ENCODE results near the gene TYMP. TPM values are rescaled to one million over a fixed set of nuclear protein-coding genes. Genes with fewer than 3 reads are reported as not detected.
A peak's percentile ranks its signal among the peaks of the same experiment; 100 is the strongest.

The TYMP gene
- polyA plus RNA-seq, 6 donors from 2014 or later = 10.5 to 41.3 (median 18.0) TPM

DNA sequence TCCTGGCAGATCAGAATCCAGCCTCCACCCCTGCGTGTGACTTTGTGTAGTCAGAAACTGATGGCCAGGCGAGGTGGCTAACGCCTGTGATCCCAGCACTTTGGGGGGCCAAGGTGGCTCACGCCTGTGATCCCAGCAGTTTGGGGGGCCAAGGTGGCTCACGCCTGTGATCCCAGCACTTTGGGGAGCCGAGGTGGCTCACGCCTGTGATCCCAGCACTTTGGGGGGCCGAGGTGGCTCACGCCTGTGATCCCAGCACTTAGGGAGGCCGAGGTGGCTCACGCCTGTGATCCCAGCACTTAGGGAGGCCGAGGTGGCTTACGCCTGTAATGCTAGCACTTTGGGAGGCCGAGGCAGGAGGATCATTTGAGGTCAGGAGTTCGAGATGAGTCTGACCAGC is 16.6 kb downstream of the TYMP start:
- no peak overlapping the region for H3K4me3 Mint-ChIP-seq
- no peak overlapping the region for H3K27ac Mint-ChIP-seq

DNA sequence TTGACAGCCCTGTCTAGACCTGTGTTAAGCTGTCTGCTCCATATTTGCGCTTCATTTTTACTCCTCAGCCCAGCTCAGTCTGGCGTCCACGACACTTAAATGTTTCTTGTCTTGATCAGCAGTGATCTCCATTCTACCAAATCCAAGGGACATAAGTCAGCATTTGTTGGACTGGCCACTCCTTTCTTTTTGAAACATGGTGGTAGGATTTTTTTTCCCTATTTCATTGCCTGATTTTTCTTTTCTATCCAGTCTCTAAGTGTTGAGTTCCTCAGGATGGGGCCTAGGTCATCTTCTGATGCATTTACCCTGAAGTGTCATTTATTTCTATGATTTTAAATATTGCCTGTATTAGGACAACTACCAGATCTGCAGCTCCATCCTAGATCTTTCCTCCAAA is 20.9 kb downstream of the TYMP start:
- Mint-ChIP-seq H3K9me3 (no peaks in the 10 kb centered on the region), H3K27ac (peak overlapping the region; percentile 94 to 99 (median 98)), H3K4me3 (peak overlapping the region; percentile 91 to 98 (median 96)), H3K27me3 (no peaks in the 10 kb centered on the region), H3K4me1 (peaks cover 18 to 26% (median 23%) of the 10 kb centered on the region in 3 donors), H3K36me3 (no peaks in the 10 kb centered on the region)
- DNase-seq (no peak), ATAC-seq (ENCODE audit: low read depth in 2 of 2) (no peak)

More for the DNA sequence above, 16.6 kb downstream of the TYMP start:
- no peaks in the 10 kb centered on the region for H3K9me3 Mint-ChIP-seq
- no peak for DNase-seq
- H3K4me1 Mint-ChIP-seq = peaks cover 28 to 35% (median 31%) of the 10 kb centered on the region in 3 donors
- no peak for ATAC-seq (ENCODE audit: low read depth in 2 of 2)
- peaks cover 0 to 5% of the 10 kb centered on the region in 2 donors for H3K36me3 Mint-ChIP-seq
- H3K27me3 Mint-ChIP-seq = no peaks in the 10 kb centered on the region

DNA sequence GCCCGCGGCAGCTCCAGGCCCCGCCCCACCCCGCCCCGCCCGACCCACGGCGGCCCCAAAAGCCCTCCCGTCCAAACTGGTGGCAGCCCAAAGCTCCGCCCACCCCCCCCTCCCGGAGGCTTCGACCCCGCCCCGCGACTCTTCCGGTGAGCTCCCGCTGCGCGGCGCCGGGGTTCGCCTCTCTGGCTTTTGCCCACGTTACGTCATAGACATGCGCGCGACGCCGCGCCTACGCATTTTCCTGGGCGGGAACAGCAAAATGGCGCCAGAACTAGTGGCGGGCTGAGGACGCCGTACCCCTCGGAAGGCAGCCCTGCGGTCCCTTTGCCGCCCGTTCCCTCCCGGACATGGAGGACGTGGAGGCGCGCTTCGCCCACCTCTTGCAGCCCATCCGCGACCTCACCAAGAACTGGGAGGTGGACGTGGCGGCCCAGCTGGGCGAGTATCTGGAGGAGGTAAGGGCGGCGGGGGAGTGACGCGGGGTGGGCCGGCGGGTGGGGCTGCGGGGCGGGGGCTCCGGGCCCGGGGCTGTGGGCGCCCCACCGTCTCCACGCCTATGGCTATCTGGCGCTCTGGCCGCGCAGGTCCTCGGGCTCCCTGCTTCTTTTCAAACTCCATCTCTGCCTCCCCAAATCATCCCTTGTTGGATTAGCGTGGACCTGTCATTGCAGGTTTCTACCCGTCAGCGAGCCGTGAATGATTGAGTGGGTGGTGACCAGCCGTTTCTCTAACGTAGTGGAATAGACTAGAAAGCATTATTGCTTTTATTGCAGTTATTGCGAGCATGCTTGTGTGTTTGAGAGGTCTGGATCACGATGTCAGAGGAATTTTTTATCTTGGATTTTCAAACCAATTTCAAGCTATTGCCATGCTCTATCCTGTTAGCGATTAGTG is 21.6 kb downstream of the TYMP start, which contains the start of gene NCAPH2:
TSS of gene NCAPH2 (plus strand) at position 234 of the 894 bp plus-strand sequence. CDS start at position 348, 114 bp downstream.
- peak within 1 kb of the TSS; percentile 95 to 99 (median 99) for H3K27ac Mint-ChIP-seq
- H3K4me1 Mint-ChIP-seq = peaks cover 18 to 24% (median 20%) of the 10 kb centered on the region in 3 donors
- ATAC-seq (ENCODE audit: low read depth in 2 of 2) (peak; percentile 66 to 71), DNase-seq (peak; percentile 97)
- H3K9me3 Mint-ChIP-seq = no peaks in the 10 kb centered on the region
- H3K27me3 Mint-ChIP-seq = no peaks in the 10 kb centered on the region
- H3K36me3 Mint-ChIP-seq = no peaks in the 10 kb centered on the region
- peak within 1 kb of the TSS; percentile 95 to 98 (median 96) for H3K4me3 Mint-ChIP-seq

DNA sequence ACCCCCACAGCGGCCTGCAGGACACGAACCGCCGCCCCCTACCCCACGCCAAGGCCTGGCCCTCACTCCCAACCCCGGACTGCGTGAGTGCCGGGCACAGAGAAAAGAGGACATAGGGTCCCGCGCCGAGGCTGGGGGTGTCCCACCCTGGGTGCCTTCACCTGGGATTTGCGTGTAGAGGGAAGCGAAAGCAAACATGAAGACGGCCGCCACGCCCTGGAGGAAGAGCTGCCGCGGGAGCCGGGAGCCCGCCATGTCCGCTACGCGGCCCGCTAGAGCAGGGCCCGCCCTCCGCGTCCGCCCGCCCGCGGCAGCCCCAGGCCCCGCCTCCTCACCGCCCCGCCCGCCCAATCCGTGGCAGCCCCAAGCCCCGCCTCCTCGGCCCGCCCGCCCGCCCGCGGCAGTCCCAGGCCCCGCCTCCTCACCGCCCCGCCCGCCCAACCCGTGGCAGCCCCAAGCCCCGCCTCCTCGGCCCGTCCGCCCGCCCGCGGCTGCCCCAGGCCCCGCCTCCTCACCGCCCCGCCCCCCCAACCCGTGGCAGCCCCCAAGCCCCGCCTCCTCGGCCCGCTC is 22.3 kb downstream of the TYMP start, which contains the start of gene LMF2:
TSS of gene LMF2 (minus strand) at position 282 of the 570 bp plus-strand sequence. CDS start at position 255, 27 bp downstream.
- Mint-ChIP-seq H3K9me3 (no peaks in the 10 kb centered on the region), H3K4me3 (peak within 1 kb of the TSS; percentile 95 to 98 (median 96)), H3K27ac (peak within 1 kb of the TSS; percentile 95 to 99 (median 99)), H3K4me1 (peaks cover 18 to 24% (median 20%) of the 10 kb centered on the region in 3 donors), H3K36me3 (no peaks in the 10 kb centered on the region), H3K27me3 (no peaks in the 10 kb centered on the region)
- DNase-seq (peak; percentile 87), ATAC-seq (ENCODE audit: low read depth in 2 of 2) (peak; percentile 72 to 74)

DNA sequence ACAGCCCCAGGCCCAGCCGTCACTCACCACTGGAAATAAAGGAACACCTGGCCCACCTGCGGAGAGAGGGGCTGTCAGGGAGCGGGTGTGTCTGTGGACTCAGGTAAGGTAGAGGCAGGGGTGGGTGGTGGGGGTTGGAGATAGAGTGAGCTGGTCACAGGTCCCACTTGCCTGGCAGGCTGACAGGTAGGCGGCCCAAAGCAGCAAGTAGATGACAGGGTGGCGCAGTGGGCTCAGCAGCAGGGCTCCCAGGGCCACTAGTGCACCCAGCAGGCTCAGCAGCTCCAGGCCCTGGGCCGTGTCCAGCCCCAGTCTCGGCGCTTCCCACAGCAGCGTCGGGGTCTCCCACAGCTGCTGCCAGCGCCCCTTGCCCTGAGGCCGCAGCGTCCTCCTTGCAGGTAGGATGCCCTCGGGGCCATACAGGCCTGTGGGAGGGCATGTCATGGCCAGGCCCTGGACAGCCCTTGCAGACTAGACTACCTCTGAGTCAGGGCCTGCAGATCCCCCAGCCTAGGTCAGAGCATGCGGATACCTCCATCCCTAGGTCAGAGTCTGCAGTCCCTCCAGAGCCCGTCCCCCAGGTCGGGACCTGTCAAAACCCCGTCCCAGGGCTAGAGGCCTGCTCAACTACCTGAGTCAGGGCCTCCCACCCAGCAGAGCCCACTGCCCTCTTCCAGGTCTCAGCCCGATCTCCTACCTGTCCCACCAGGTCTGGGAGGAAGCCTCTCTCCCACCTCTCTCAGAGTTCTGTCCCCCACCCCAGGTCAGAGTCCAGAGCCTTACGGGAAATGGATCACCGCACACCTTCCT is 23.0 kb downstream of the TYMP start:
- DNase-seq (no peak), ATAC-seq (ENCODE audit: low read depth in 2 of 2) (no peak)
- peaks cover 18 to 20% (median 19%) of the 10 kb centered on the region in 3 donors for H3K4me1 Mint-ChIP-seq
- H3K36me3 Mint-ChIP-seq = no peaks in the 10 kb centered on the region
- no peaks in the 10 kb centered on the region for H3K27me3 Mint-ChIP-seq
- peak overlapping the region; percentile 95 to 98 (median 96) for H3K4me3 Mint-ChIP-seq
- H3K9me3 Mint-ChIP-seq = no peaks in the 10 kb centered on the region
- peak overlapping the region; percentile 92 to 99 (median 96) for H3K27ac Mint-ChIP-seq

DNA sequence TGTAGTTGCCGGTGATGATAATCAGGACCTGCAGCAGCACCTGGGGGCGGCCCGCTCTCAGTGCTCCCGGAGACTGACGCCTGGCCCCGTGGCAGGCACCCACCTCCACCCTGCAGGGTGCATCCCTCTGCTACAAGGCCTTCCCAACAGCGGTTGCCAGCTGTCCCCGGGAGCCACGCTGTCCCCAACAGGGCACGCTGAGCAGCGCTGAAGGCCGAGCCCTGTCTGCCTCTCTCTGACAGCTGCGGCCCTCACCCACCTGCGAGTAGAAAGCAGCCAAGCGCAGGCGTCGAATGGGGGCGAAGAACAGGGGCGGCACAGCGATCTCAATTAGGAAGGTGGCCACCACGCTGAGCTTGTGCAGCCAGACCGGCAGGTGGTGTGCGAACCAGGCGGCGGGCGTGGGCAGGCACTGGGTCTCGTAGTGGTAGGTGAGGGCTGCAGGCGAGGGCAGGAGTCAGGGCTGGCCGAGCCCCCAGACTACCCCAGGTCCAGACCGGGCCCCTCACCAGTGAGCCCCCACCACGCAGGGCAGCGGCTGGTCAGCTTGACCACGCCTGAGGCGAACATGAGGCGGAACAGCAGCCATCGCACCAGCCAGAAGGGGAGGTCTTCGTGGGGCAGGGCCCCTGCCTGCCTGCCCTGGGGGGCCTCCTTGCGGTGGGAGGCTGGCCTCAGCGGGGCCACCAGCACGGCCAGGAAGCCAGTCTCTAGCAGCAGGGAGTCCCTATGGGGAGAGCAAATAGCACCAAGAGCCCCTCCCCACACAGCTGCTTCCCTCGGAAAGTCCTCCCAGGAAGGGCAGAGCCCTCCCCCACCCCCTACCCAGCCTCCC is 23.8 kb downstream of the TYMP start:
- Mint-ChIP-seq H3K27ac (peak overlapping the region in 2 of 6 donors; percentile 51 to 57), H3K4me1 (peaks cover 18 to 20% (median 19%) of the 10 kb centered on the region in 3 donors), H3K36me3 (no peaks in the 10 kb centered on the region), H3K27me3 (no peaks in the 10 kb centered on the region), H3K4me3 (peak overlapping the region in 7 of 8 donors; percentile 73 to 98 (median 96)), H3K9me3 (no peaks in the 10 kb centered on the region)
- ATAC-seq (ENCODE audit: low read depth in 2 of 2) (no peak), DNase-seq (no peak)

DNA sequence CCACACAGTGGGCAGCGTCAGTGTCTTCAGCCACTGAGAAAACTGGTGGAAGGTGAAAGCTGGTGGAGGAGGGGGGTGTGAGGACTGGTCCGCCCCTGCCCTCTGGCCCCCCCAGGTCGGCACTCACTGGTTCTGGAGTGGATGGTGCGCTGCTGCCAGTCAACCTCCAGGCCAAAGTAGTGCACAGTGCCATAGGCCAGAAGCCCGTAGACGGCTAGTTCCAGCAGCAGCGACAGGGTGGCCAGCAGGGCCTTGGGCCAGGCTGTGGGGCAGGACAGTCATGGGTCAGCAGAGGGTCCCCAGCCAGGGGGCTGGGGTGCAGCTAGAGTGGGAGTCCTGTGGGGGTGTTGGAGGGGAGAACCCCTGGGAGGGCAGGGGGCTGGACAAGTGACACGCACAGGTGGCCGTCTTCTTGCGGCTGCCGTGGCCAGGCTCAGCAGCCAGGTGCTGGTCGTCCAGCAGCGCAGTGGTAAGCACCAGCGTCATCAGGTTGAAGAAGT is 24.5 kb downstream of the TYMP start:
- Mint-ChIP-seq H3K27ac (no peak overlapping the region), H3K4me3 (peak overlapping the region in 4 of 8 donors; percentile 12 to 96 (median 22)), H3K4me1 (peaks cover 18 to 20% (median 19%) of the 10 kb centered on the region in 3 donors), H3K9me3 (no peaks in the 10 kb centered on the region), H3K27me3 (no peaks in the 10 kb centered on the region), H3K36me3 (no peaks in the 10 kb centered on the region)
- no peak for ATAC-seq (ENCODE audit: low read depth in 2 of 2)
- no peak for DNase-seq

DNA sequence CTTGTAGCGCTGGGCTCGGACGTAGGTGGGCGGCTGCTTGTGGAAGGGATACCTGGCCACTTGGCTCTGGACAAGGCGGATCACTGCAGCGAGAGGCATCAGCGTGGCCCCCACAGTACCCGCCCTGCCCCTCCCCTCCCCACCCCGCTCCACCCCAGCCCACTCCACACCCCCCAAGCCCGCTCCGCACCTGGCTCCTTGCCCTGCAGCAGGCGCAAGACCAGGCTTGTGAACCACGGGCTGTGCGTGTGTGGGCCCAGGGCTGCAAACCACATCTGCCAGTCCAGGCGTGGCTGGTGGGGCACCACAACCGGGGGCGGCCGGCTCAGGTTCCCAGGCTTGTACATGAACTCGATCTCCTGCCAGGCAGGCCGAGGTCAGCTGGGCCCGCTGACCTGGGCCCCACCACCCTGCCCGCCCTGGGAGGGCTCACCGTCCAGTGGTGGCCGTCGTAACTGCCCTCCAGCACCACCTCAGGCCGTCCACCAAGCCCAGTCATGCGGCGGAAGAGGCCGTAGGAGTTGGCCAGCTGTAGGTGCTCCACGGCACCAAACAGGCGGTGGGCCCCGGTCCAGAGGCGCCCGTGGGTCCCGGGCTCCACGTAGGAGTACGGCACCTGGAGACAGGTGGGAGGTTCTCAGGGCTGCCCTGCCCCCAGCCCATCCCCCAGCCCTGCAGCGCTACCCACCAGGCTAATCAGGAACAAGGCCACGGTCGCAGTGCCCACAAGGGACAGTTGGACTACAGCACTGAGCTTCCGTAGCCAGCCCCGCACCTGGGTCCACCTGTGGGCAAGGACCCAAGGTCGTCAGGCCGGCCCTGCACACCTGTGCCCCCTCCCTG is 25.2 kb downstream of the TYMP start:
- Mint-ChIP-seq H3K4me1 (peaks cover 18% of the 10 kb centered on the region in 3 donors), H3K27me3 (no peaks in the 10 kb centered on the region), H3K36me3 (no peaks in the 10 kb centered on the region), H3K4me3 (no peak overlapping the region), H3K9me3 (no peaks in the 10 kb centered on the region), H3K27ac (no peak overlapping the region)
- no peak for ATAC-seq (ENCODE audit: low read depth in 2 of 2)
- no peak for DNase-seq

DNA sequence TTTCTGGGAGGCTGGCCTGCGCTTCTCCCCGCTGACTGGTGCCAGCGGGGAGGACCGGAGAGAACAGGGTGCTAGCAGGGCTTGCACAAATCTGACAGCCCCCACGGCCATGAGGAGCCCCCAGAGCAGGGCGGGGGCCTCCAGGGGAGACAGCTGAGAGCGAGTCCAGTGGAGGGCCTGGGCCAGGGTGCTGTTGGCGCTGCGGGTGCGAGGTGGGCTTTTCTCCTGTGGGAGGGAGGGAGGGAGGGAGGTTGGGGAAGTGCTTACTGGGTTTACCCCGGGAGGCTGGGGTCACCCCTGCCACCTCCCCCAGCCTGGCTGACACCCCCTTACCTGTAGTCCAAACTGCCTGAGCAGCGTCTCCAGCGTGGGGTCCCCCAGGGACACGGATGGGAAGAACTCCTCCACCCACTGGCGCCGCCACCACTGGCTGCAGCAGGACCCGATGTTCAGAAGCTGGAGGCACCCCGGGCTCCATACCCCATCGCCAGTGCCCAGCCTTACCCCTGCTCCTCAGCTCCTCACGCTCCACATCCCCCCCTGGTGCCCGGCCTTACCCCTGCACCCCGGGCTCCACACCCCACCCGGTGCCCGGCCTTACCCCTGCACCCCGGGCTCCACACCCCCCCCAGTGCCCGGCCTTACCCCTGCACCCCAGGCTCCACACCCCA is 26.2 kb downstream of the TYMP start:
- Mint-ChIP-seq H3K4me3 (no peak overlapping the region), H3K36me3 (no peaks in the 10 kb centered on the region), H3K4me1 (peaks cover 9 to 11% (median 11%) of the 10 kb centered on the region in 3 donors), H3K27ac (no peak overlapping the region), H3K27me3 (no peaks in the 10 kb centered on the region), H3K9me3 (no peaks in the 10 kb centered on the region)
- DNase-seq (no peak), ATAC-seq (ENCODE audit: low read depth in 2 of 2) (no peak)

DNA sequence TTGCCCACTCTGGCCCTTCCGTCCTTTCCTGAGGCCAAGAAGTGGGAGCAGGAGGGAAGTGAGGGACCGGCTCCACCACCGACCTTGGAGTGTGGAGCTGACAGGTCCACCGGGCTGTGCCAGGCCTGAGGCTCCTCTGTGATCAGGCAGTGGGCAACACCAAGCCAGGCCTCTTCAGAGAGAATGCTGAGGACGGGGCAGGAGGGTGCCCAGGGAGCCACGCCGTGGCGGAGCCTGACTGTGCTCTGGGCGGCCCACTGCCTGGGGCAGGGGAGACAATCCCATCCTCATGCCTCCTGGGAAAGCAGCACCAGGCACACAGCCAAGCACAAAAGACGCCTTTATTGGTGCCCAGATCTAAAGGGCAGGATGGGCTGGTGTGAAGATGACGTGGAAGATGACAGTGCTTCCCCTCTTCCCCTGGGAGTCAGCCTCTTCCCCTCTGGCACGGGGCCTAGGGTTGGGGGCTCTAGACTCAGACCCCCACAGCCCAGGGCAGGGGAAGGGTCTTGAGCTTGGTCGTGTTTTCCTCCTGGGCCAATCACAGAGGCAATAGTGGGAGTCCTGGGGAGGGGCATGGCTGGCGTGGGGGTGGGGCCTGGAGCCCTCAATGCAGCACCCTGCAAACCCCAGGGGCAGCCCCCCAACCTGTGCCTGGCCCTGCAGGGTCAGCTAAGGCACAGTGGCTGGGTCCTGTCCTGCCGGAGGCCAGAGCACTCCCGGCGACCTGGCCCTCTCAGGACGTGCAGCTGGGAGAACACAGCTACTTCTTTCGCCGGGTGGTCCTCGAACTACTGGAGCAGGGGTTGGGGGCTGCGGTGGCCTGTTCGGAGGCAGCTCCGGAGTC is 27.0 kb downstream of the TYMP start:
- Mint-ChIP-seq H3K36me3 (no peaks in the 10 kb centered on the region), H3K4me1 (peaks cover 10 to 16% (median 11%) of the 10 kb centered on the region in 3 donors), H3K27ac (no peak overlapping the region), H3K9me3 (no peaks in the 10 kb centered on the region), H3K4me3 (no peak overlapping the region), H3K27me3 (no peaks in the 10 kb centered on the region)
- no peak for ATAC-seq (ENCODE audit: low read depth in 2 of 2)
- DNase-seq = no peak

Measured in naive B cell (primary cell).